GM19438 (cell line): ENCODE data around the gene SYTL4.
"Not testable (repeated sequence)": the region's sequence is repeated elsewhere in the genome, so short reads cannot be mapped to it uniquely, and the experiment has no call there.

Source experiments
- ATAC-seq: cut with Tn5 transposase; IDR thresholded peaks from one replicate; pipeline ENCODE4 v1.9.1; 2021; ENCODE audit warnings: low read depth; ENCODE audit not compliant: unreplicated experiment

SYTL4 gene

GRCh38 chrX:100731441-100732281 is at the start of gene SYTL4:
SYTL4 (minus strand) TSS chrX:100732121; CDS start chrX:100702037, 30,084 bp downstream.
- no peak for ATAC-seq

GRCh38 chrX:100769439-100769838 is 37.5 kb upstream of the SYTL4 start:
- ATAC-seq, result not testable (repeated sequence)

GRCh38 chrX:100768679-100769338 is 36.9 kb upstream of the SYTL4 start:
- peak; percentile 64 for ATAC-seq

GRCh38 chrX:100750883-100751282 is 19.0 kb upstream of the SYTL4 start:
- ATAC-seq, result no peak

- no peak for ATAC-seq
These were observed 16.2 kb upstream of the SYTL4 start for GRCh38 chrX:100748108-100748507.

- no peak for ATAC-seq
These were observed 15.8 kb upstream of the SYTL4 start for GRCh38 chrX:100747703-100748102.

- no peak for ATAC-seq
These were observed 15.2 kb upstream of the SYTL4 start for GRCh38 chrX:100747090-100747489.

- no peak for ATAC-seq
These were observed 14.1 kb upstream of the SYTL4 start for GRCh38 chrX:100745806-100746537.

GRCh38 chrX:100745205-100745604 is 13.3 kb upstream of the SYTL4 start:
- no peak for ATAC-seq

GRCh38 chrX:100743009-100743607 is 11.2 kb upstream of the SYTL4 start:
- no peak for ATAC-seq

- ATAC-seq, result not testable (repeated sequence)
These were observed 7.9 kb downstream of the SYTL4 start for GRCh38 chrX:100724006-100724405.

- no peak for ATAC-seq
These were observed 10.6 kb downstream of the SYTL4 start for GRCh38 chrX:100721328-100721727.

- no peak for ATAC-seq
These were observed 11.6 kb downstream of the SYTL4 start for GRCh38 chrX:100720301-100720700.

- no peak for ATAC-seq
These were observed 12.8 kb downstream of the SYTL4 start for GRCh38 chrX:100719139-100719538.

- ATAC-seq, result no peak
These were observed 14.6 kb downstream of the SYTL4 start for GRCh38 chrX:100717363-100717762.

- ATAC-seq, result no peak
These were observed 21.1 kb downstream of the SYTL4 start for GRCh38 chrX:100710816-100711215.

GRCh38 chrX:100704581-100705203 is 27.2 kb downstream of the SYTL4 start:
- no peak for ATAC-seq

- ATAC-seq, result no peak
These were observed 31.1 kb downstream of the SYTL4 start for GRCh38 chrX:100700809-100701208.

- no peak for ATAC-seq
These were observed 33.4 kb downstream of the SYTL4 start for GRCh38 chrX:100698551-100698950.

GRCh38 chrX:100696699-100697351 is 35.1 kb downstream of the SYTL4 start:
- no peak for ATAC-seq
